Right atrium auricular region (tissue), 2 donors: ENCODE measurements around the gene PRR36. TPM values are rescaled to one million over a fixed set of nuclear protein-coding genes. Genes with fewer than 3 reads are reported as not detected.
"Not testable (repeated sequence)": the region's sequence is repeated elsewhere in the genome, so short reads cannot be mapped to it uniquely, and the experiment has no call there.

Source experiments
- DNase-seq: peaks from one replicate; pipeline ENCODE4 v3.0.0-alpha.2; 2019; ENCODE audit warnings: low spot score
- H3K27ac ChIP-seq, 2 donors: fragments of 200-600 bp; sonication (generic); 1 replicate in 1 of 2; 2 replicates in 1 of 2; pipeline ENCODE4 v1.5.1; 2016 to 2019
- H3K27me3 ChIP-seq, 2 donors: fragments of 200-600 bp; sonication (generic); one replicate each; pipeline versions ENCODE4 v1.5.1 to v1.6.0; 2017 to 2019
- H3K36me3 ChIP-seq: fragments of 200-600 bp; sonication (generic); one replicate; pipeline ENCODE4 v1.5.1; 2016
- H3K4me1 ChIP-seq, 2 donors: fragments of 200-600 bp; sonication (generic); one replicate each; pipeline versions ENCODE4 v1.5.1 to v1.6.0; 2017 to 2019
- H3K4me3 ChIP-seq, 2 donors: fragments of 200-600 bp; sonication (generic); 1 replicate in 1 of 2; 2 replicates in 1 of 2; pipeline ENCODE4 v1.5.1; 2017 to 2019; ENCODE audit warnings: mild to moderate bottlenecking in 1 of 2, moderate library complexity in 1 of 2
- H3K9me3 ChIP-seq, 2 donors: fragments of 200-600 bp; sonication (generic); one replicate each; pipeline ENCODE4 v1.5.1; 2019
- total RNA-seq, 2 donors: library from RNA; depleted of rRNA; stranded (reverse); fragments of >200 nt; gene quantifications; one replicate each; pipeline ENCODE4 v1.1.0, GENCODE V29; 2016
- TF ChIP-seq, protein P1 (sequence below), 2 donors: fragments of 200-600 bp; sonication (generic); IDR thresholded peaks; one replicate each; pipeline ENCODE4 v1.5.1; 2019; ENCODE audit warnings: antibody characterized with exemption in 2 of 2

Gene PRR36
- total RNA-seq, 2 donors from 2014 or later, result not detected

DNA sequence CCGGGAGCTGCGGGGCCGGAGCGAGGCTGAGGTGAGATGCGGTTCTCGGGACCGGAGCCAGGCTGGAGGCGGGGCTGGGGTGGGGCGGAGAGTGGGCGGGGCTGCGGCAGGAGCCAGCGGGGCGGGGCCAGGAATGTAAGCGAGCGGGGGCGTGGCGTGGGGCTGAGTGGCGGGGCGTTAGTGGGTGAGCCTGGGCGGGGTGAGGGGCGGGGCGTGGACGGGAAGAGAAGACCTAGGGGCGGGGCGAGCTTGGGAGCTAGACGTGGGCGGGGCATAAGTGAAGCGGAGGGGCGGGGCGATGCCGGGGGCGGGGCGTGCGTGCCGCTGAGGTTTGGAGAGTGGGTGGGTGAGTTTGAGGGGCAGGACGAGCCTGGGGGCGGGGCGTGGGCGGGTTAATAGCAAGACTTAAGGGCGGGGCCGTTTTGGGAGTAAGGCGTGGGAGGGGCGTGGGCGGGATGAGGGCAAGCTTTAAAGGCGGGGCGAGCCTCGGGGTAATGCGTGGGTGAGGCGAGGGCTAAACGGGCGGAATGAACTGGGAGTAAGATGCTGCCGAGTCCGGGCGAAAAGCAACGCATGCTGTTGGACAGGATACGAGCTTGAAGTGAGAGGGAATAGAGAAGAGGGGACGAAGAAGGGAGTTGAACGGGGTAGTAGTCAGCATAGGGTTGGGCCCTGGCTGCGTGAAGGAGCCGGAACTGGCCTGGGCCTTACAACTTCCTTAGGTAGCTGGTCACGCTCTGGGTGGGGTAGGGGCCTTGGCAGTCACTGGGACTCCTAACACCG is 46.5 kb upstream of the PRR36 start:
- Histone ChIP-seq H3K4me1 (peaks cover 0 to 63% of the 10 kb centered on the region in 2 donors), H3K27me3 (peaks cover 0 to 15% of the 10 kb centered on the region in 2 donors), H3K4me3 (peak overlapping the region; percentile 73 to 88), H3K9me3 (no peaks in the 10 kb centered on the region), H3K36me3 (peaks cover 15% of the 10 kb centered on the region), H3K27ac (peak overlapping the region; percentile 94)
- TF ChIP-seq, protein P1, sequence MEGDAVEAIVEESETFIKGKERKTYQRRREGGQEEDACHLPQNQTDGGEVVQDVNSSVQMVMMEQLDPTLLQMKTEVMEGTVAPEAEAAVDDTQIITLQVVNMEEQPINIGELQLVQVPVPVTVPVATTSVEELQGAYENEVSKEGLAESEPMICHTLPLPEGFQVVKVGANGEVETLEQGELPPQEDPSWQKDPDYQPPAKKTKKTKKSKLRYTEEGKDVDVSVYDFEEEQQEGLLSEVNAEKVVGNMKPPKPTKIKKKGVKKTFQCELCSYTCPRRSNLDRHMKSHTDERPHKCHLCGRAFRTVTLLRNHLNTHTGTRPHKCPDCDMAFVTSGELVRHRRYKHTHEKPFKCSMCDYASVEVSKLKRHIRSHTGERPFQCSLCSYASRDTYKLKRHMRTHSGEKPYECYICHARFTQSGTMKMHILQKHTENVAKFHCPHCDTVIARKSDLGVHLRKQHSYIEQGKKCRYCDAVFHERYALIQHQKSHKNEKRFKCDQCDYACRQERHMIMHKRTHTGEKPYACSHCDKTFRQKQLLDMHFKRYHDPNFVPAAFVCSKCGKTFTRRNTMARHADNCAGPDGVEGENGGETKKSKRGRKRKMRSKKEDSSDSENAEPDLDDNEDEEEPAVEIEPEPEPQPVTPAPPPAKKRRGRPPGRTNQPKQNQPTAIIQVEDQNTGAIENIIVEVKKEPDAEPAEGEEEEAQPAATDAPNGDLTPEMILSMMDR (IDR thresholded peaks at IDR 0.05), result no peak
- peak; percentile 99 for DNase-seq

DNA sequence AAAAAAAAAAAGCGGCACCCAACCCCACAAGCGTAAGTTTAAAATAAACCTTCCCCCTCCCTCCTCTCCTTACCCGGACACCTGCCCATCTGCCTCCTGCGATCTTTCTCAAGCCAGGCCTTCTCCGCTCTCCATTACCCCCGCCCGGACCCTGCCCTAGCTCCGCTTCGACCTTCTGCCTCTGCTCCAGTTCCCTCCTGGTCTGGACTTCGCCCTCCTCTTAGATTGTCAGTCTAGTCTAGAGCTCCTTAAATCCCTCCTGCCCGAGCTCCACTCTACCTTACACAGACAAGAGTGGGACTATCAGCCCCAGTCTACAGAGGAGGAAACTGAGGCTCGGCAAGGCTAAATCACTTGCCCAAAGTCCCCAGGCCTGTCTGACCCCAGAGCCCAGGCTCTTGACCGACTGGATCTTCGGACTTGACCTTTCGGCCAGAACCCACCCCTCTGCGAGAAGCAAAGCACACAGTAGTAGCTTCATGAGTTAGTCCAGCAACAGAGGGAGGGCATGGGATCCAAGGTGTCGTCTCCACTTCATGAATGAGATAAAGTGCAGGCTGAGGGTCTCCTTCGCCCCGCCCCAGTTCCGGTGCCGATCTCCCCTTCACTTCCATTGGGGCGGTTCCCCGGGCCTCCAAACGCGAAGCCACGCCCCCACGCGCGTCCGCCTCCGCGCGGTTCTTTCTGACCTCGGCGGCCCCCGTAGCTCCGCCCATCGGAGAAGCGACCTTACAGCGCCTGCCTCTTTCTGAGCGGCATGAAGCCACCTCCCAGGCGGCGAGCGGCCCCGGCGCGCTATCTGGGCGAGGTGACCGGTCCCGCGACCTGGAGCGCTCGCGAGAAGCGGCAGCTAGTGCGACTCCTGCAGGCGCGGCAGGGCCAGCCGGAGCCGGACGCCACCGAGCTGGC is 45.7 kb upstream of the PRR36 start, which contains the start of gene SNAPC2:
SNAPC2 (plus strand) TSS at position 729 of the 909 bp plus-strand sequence; CDS start at position 758, 29 bp downstream.
- Histone ChIP-seq H3K27me3 (peaks cover 0 to 15% of the 10 kb centered on the region in 2 donors), H3K9me3 (no peaks in the 10 kb centered on the region), H3K27ac (peak within 1 kb of the TSS; percentile 94), H3K4me1 (peaks cover 0 to 54% of the 10 kb centered on the region in 2 donors), H3K36me3 (peaks cover 15% of the 10 kb centered on the region), H3K4me3 (peak within 1 kb of the TSS; percentile 73 to 88)
- TF ChIP-seq, protein P1 (IDR thresholded peaks at IDR 0.05), result no peak
- DNase-seq, result peak; percentile 96

DNA sequence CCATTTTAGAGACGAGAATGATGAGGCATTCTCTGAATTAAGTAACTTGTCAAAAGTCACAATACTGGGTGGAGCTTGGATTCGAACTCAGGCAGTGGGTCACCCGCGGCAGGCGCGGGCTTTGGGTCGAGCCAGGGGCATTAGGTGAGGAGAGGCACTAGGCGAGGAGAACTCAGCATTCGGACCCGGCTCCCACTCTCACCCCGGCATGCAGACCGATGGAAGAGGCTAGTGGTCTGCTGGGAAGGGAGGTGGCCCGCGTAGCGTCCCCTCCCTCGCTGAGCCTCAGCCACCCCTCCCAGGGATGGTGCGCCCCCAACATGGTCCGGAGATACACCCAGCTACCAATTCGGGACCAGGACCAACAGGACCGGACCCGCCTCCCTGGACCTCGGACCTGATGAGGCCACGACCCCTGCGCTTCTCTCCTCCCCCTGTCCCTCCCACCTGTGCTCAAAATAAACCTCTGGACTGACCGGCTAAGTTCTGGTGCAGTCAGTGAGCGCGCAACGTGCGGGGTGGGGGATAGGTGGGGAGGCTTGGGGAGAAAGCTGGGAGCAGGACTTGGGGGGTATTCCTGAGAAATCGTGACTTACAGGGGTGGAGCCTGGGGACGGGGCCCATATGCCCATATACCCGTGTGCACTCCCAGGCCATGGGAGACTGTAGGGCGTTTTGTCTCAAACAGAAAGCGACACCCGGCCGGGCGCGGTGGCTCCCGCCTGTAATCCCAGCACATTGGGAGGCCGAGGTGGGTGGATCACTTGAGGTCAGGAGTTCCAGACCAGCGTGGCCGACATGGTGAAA is 44.6 kb upstream of the PRR36 start:
- Histone ChIP-seq H3K4me1 (peaks cover 0 to 50% of the 10 kb centered on the region in 2 donors), H3K4me3 (no peak overlapping the region), H3K27ac (peak overlapping the region; percentile 94)

DNA sequence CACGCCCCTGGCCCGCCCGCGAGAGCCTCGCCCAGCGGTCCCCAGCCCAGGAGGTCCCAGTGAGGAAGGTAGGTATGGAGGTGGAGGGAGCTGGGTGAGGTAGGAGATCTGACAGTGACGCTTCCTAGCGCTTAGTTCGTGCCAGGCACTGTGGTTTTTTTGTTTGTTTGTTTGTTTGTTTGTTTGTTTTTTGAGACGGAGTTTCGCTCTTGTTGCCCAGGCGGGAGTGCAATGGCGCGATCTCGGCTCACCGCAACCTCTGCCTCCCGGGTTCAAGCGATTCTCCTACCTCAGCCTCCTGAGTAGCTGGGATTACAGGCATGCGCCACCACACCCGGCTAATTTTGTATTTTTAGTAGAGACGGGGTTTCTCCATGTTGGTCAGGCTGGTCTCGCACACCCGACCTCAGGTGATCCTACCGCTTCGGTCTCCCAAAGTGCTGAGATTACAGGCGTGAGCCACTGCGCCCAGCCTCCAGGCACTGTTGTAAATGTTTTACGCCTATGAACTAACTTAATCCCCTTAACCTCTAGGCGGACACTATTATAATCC is 43.9 kb upstream of the PRR36 start:
- peaks cover 0 to 50% of the 10 kb centered on the region in 2 donors for H3K4me1 ChIP-seq
- peak overlapping the region in 1 of 2 donors; percentile 47 for H3K4me3 ChIP-seq
- H3K27me3 ChIP-seq, result peaks cover 0 to 15% of the 10 kb centered on the region in 2 donors
- H3K27ac ChIP-seq, result peak overlapping the region; percentile 66 to 86
- DNase-seq, H3K9me3 ChIP-seq: not testable (repeated sequence)
- peaks cover 14% of the 10 kb centered on the region for H3K36me3 ChIP-seq

More for the DNA sequence above, 44.6 kb upstream of the PRR36 start:
- Histone ChIP-seq H3K9me3 (no peaks in the 10 kb centered on the region), H3K27me3 (peaks cover 0 to 15% of the 10 kb centered on the region in 2 donors), H3K36me3 (peaks cover 15% of the 10 kb centered on the region)
- TF ChIP-seq, protein P1 (IDR thresholded peaks at IDR 0.05), result no peak
- DNase-seq, result no peak

DNA sequence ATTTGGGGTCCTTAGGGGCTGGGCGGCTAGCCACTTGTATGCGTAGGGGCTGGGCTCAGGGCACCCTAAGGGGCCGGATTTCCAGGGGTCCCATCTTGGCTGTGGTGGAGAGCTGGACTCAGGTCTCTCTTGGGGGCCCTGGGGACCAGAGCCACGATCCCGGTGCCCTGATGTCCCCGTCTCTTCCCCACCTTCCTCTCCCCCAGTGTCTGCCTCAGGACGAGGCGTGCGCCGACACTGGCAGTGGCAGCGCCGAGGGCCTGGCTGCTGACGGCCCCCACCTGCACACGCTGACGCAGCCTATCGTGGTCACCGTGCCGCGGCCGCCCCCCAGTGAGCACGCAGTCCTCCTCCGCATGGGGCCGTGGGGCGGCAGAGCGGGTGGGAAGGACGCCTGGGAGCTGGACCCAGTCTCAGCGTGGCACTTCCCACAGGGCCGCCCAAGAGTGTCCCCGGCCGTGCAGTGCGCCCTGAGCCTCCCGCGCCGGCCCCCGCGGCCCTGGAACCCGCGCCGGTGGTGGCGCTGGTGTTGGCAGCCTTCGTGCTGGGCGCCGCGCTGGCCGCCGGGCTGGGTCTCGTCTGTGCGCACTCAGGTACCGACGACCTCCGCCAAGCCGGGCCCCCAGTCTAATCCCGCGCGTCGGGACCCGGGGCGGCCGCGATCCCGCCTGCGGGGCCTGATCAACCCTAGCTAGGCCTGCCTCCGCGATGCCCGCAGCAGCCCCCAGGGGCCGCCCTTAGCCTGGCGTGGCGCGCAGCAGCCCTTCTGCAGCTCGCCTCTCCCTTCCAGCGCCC is 43.3 kb upstream of the PRR36 start:
- Histone ChIP-seq H3K36me3 (peaks cover 14% of the 10 kb centered on the region), H3K27me3 (peaks cover 0 to 15% of the 10 kb centered on the region in 2 donors), H3K27ac (peak overlapping the region; percentile 66 to 86), H3K4me3 (peak overlapping the region; percentile 35 to 47), H3K4me1 (peaks cover 0 to 50% of the 10 kb centered on the region in 2 donors), H3K9me3 (no peaks in the 10 kb centered on the region)
- no peak for DNase-seq
- TF ChIP-seq, protein P1 (IDR thresholded peaks at IDR 0.05), result peak in 1 of 2 donors; percentile 71
